HG02763 (cell line): ENCODE data around the gene REM2.
"Not testable (repeated sequence)": the region's sequence is repeated elsewhere in the genome, so short reads cannot be mapped to it uniquely, and the experiment has no call there.

Experiments
- ATAC-seq: cut with Tn5 transposase; IDR thresholded peaks from one replicate; pipeline ENCODE4 v1.9.1; 2021; ENCODE audit warnings: mild to moderate bottlenecking, moderate library complexity; ENCODE audit not compliant: unreplicated experiment

Gene REM2

DNA sequence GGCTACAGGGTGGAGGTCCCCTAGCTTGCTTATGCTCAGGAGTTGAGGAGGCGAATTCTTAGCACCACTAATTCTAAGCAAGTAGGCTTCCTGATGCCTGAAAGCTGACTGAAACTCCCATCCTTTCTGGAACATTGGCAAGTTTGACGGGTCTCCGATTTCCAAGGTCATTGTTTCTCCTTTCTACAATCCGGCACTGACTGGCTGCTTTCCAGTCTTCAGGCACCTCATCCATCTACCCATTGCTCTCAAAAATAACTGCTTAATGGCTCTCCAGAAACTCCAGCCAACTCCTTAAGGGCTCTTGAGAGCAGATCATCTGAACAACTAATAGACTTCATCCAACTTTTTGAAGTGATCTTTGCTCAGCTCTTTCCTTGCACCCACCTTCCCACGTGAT, 13.3 kb downstream of the REM2 start:
- no peak for ATAC-seq

DNA sequence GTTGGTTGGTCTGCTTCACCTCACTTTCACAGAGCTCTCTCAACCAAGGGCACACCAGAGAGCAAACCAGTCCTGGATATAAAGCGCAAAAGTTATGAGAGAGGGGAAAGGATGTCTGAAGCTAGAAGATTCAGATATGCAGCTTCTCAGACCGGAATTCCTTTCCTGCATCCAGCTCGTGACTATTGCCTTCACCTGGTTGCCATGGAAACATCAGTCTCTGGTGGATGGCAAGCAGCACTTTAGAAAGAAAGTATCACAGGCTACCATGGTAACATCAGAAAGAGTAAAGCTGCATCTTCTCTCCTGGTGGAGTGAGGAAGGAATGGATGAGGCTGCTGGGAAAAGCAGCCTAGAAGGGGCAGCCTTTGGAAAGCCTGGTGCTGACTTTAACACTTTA, 13.7 kb downstream of the REM2 start:
- no peak for ATAC-seq

DNA sequence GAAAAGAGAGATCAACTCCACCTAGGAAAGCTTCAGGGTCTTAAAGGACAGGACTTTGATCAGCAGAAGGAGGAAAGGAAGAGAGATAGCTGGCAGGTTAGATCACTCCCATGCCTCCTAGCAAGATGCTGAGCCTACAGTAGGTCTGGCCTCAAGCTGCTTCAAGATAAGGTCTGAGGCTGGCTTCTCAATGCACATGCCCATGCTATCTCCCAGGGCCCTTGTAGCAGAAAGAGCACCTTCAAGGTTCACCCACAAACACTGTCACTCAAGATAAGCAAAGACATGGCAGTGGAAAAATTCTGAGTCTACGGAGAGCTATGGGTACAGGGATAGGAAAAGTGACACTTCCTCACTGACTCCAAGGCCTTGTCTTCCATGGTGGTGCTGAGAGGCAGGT, 14.3 kb downstream of the REM2 start:
- no peak for ATAC-seq

DNA sequence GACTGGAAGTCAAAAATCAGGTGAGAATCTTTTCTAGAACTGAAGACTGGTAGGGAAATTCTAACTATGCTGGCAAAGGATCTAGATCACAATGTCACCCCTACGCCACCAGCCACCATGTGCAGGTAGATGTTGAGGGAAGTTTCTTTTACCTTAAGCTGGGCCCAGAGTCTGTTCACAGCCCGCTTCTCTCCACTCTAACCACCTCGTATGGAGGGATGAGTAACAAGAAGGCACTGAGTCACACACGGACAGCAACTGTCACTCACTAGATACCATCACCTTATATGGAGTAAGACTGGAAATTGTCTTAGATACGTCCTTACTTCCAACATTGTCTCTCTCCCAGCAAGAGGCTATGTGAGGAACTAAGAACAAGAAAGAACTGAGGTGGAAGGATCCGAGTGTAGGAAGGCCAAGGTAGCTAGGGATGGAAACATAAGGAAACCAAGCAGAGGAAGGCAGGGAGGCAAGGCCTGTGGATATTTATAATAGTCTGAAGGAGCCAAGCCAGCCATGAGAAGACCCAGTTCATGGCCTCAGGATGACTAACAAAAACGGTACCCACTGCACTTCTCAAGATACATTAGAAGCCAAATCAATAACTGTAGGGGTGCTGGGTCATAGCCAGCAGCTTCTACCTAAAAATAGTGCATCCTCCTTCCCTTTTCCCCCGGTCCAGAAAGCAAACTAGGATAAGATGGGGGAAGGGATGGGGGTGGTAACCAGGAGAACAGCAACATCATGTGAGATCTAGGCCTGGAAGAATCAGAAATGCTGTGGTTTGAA, 15.5 kb downstream of the REM2 start:
- ATAC-seq = no peak

DNA sequence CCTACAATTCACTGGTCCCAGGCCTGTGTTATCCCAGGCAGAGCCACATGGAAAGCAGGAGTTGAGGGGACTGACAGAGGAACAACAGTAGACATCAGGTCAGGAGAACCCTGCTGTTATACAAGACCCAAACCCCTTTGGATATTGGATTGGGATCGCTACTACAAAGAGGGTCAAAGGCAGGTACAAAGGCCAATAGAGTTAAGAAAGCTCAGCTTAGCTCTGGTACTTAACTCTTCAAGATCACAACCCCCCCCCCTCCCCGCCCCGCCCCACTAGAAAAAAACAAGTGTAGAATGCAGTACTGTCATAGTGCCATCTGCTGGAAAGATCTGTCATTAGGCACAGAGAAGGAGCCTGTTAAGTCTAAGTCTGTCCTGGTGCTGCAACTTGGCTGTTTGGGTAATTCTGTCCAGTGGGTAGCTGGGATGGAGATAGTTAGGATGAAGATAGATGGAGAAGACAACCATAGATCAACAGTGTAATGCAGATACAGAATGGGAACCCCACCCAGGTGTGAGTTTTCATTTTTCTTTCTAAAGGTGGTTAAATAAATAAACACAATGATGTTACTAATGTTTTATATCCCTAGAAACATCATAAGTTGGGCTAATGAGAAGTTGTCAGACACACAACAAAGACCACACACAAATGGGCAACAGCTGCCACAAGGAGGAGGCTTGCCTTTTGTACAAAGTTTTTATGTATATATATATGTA, 17.2 kb downstream of the REM2 start:
- no peak for ATAC-seq

DNA sequence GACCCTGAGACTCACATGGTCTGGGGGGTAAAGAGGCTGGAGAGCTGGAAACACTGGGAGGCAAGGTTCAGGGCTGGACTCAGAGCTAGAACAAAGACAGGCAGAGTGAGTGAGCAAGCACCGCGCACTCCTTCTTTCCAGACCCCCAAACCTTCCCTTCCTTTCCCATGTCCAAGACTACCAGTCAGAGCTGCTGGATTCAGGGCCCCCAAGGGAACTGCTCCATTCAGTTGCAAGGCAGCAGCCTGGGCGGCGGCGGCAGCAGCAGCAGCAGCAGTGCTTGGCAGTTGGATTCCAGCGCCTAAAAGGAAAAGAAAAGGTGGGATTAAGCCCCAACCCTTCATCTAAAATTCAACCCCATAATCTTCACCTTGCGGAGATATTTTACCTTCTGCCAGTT, 18.8 kb downstream of the REM2 start:
- no peak for ATAC-seq

DNA sequence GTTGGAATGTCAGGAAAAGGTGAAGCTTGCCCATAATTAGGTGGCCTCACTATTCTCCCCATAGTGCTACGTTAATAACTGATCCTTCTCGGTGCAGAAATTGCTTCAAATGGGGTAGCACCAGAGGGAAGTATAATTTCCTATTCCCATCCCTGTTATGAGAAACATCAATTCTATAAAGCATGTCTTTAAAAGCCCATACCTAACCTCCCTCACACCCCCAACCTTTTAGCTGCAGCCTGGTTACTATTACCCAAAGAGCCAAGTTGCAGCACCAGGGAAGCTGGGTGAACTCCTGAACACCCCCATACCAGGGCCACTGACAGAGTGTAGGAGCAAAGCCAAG, 20.7 kb downstream of the REM2 start:
- ATAC-seq = no peak

DNA sequence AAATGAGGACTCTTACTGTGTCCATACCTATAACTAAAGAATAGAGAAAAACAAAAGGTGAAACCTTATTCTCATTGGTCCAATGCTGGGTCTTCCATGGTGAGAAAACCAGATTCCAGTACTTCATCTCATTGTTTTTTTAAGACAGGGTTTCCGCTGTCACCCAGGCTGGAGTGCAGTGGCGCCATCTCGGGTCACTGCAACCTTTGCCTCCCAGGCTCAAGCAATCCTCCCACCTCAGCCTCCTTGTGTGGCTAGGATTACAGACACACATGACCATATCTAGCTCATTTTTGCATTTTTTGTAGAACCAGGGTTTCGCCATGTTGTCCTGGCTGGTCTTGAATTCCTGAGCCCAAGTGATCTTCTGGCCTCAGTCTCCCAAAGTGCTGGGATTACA, 22.6 kb downstream of the REM2 start:
- ATAC-seq = no peak

DNA sequence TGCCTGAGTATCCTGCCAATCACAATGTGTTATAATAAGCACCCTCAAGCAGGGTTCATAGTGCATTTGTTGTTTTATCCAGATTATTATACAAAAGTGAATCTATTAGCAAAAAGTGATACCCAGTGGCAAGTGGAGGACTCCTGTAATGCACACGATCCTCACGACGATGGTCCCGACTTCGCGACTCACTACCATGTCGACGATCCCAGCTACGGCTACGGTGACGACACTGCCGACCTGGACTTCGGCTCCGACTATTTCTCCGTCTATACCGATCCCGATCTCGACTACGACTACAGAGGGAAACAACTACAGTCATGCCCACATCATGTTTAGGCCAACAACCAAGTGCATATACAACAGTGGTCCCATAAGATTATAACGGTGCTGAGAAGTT, 23.1 kb downstream of the REM2 start:
- no peak for ATAC-seq

DNA sequence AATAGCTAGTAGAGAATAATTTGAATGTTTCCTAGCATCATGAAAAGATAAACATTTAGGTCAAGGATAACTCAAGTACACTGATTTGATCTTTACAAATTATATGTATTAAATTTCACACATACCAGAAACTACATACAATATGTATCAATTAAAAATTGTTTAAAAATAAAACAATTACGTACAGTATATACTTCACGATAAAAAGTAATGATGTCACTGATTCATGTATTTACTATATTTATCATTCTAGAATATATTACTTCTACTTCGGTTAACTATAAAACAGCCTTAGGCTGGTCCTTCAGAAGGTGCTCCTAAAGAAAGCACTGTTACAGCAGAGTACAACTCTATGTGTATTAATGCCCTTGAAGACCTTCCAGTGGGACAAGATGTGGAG, 24.4 kb downstream of the REM2 start:
- ATAC-seq = no peak

DNA sequence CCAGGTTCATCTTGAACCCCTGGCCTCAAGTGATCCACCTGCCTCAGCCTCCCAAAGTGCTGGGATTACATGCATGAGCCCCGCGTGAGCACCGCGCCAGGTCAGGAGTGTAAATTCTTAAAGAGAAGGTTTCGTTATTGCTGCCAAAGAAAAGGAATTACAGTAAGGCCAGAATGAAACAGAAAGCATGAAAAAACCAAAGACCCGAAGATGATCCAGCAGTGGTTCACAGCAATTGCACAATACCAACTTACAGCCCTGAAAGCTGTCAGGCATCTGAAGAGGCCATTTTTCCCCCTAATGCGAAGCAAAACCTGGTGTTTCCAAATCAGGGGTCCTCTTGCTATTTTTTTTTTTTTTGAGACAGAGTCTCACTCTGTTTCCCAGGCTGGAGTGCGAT, 25.6 kb downstream of the REM2 start:
- ATAC-seq = no peak

DNA sequence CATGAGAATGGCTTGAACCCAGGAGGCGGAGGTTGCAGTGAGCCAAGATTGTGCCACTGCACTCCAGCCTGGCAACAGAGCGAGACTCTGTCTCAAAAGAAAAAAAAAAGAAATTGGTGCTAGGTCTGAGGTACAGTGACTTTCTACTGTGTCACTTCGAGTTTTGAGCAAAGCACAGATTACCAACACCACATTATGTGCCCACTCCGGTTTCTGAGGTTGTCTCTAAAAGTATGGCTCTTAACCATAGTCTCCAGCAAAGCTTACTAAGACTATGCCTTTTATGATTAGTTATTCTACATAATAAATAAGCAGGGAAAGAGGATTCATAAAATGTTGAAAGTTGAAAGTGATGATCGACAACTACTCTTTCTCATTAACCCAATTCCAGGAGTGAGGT, 27.9 kb downstream of the REM2 start:
- no peak for ATAC-seq

DNA sequence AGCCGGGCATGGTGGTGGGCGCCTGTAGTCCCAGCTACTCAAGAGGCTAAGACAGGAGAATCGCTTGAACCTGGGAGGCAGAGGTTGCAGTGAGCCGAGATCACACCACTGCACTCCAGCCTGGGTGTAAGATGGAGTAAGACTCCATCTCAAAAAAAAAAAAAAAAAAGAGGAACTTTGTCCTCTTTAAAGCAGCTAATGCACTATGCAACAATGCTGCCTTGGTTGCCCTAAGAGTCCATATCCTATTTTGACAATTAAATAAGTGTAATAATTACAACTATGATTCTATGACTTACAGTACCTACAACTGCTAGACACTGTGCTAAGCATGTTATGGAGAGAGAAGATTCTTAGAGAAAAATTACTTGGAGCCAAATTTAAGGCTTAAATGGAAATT, 31.8 kb downstream of the REM2 start:
- ATAC-seq = not testable (repeated sequence)

DNA sequence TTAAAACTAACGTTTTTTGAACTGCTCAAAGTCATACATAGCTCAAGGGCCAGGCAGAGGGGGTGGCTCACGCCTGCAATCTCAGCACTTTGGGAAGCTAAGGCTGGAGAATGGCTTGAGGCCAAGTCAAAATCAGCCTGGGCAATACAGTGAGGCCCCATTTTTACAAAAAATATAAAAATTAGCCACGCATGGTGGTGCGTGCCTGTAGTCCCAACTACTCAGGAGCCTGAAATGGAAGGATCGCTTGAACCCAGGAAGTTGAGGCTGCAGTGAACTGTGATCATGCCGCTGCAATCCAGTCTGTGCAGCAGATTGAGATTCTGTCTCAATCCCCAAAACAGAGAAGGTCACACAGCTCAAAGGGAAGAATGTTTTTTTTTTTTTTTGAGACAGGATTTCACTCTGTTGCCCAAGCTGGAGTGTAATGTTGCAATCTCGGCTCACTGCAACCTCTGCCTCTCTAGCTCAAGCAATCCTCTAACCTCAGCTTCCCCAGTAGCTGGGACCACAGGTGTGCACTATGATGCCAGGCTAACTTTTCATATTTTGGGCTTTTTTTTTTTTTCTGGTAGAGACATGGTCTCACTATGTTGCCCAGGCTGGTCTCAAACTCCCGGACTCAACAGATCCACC, 33.0 kb downstream of the REM2 start:
- ATAC-seq = no peak

DNA sequence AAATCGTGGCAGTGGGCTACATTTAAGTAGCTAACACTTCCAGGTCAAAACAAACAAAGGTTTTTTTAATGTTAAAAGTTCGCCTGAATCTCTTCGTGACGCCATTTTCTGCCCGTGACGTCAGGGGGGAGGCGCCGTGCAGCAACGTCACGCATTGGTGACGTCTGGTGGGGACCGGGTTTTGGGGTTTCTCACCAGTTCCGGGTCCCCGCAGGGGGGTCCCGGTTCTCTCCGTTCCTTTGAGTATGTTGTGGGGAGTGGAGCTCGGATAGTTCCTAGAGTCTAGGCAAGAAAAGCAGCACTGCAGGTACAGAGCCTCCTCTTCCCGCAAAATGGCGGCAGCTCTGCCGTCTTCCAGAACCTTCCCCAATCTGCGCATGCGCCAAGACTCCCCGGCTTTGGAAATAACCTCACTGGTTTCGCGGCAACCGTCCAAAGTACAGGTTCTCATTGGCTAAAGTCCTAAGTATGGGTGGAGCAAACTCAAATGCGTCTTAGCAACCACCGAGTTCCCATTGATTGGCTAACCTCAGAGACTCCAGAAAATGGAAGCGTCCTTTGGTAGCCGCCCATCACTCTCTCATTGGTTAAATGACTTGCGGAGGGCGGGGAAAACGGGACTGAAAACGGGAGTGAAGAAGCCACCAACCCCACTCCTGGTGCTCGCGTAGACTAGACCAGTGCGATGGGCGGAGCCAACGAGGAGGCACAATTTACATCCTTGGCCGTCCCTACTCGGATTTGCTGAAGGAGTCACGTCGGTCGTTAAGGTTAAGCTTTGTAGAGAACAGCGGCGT, 36.0 kb downstream of the REM2 start, which contains the start of gene RBM23:
TSS of gene RBM23 (minus strand) at position 346 of the 797 bp plus-strand sequence.
- ATAC-seq = peak; percentile 82

DNA sequence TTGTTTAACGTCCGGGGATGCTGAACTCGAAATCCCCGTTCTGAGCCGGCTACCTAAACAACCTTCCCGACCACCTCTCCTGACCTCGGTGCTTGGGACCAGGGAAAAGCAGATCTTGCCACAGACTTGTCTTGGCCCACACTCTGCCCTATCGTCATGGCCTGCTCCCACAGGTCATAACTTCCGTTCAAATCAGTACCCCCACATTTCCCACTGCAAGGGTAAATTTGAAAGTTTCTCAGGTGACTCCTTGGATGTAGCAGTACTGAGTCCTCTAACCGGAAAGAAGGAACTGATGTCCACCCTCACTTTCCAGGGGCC, 36.5 kb downstream of the REM2 start:
- peak; percentile 7 for ATAC-seq

DNA sequence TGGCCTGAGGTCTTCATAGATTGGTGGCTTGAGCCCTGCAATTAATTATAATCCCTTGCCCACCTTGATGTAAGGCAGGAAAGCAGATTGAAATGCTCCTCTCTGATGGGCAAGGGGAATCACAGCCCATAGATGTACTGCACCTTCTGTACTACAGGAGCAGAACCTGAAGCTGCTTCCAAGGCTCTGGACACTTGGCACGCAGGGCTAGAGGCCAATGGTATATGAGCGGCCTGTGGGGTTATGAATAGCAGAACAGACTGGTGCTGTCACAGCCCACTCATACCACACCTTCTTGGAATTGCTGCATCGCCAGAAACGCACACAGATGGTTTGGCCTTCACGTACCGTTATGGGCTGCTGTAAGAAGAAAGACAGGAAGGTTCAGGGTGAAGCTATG, 37.7 kb downstream of the REM2 start:
- ATAC-seq = no peak

DNA sequence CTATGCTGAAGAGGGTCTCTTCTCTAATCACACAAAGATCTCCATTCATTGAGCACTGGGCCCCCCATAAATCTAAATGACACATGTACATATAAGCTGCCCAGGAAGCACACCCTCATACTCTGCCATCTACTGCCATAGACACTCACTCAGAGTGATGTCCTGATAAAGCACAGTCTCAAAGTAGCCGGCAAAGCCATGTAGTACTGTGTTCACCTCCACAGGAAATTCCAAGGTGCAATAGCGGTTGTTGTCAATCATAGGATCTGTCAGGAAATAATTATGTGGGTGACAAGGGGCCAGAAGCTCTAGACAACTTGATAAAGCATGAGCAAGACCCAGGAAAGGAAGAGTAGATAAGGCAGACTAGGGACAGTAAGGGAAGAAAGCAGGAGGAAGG, 39.3 kb downstream of the REM2 start:
- ATAC-seq = no peak

DNA sequence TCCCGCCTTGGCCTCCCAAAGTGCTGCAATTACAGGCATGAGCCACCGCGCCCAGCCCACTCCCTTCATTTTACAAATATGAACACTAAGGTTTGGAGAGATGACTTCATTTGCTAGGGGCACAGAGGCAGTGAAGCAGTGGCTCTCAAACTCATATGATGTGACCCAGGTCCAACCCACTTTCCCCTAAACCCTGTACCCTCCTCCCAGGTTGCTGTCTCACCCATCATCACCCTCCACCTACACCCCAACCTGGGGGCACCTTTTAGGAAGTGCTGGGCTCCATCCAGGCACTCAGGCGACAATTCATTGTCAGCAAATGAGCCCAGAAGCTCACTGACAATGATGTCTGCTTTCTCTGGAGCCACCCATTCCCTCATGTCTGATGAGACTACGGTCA, 40.7 kb downstream of the REM2 start:
- ATAC-seq = no peak

DNA sequence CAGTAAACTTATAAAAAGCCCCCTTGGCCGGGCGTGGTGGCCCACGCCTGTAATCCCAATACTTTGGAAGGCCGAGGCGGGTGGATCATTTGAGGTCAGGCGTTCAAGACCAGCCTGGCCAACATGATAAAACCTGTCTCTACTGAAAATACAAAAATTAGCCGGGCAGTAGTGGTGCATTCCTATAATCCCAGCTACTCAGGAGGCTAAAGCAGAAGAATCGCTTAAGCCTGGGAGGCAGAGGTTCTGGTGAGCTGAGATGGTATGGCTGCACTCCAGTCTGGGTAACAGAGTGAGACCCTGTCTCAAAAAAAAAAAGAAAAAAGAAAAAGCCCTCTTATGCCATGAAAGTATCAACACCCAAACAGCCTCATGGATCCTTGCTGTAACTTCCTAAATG, 42.5 kb downstream of the REM2 start:
- ATAC-seq = no peak

DNA sequence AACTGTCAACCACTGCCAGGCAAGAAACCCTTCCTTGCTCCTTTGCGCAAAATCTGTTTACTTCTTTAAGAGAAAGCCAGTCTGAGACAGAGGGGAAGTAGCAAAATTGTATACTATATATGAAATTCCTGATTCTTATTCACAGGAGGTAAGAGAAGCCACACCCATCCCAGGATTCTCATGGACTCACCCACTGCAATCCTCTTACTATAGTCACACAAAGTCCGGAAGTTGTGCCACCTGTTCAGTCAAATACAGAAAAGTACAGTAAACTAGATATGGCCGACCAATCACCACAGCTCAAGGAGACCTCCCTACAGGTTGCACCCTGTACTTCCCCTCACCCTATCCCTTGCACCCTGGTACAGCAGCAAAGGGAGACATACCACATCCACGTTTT, 43.3 kb downstream of the REM2 start:
- ATAC-seq = no peak
